ENCODE measurements around the gene VWA2. TPM values are rescaled to one million over a fixed set of nuclear protein-coding genes. Genes with fewer than 3 reads are reported as not detected.

Gene VWA2
- total RNA-seq, 1 experiment from 2014 or later, result 1.6 TPM

GRCh38 chr10:114285961-114286441 lies 46.9 kb downstream of the VWA2 start:
- H3K36me3 Mint-ChIP-seq (ENCODE audit: insufficient read depth in 1 of 3, low read depth in 3 of 3), result no peaks in the 10 kb centered on the region
- no peak overlapping the region for H2AFZ ChIP-seq (ENCODE audit: low read length)
- H3T11ph ChIP-seq (ENCODE audit: low read length), result no peak overlapping the region
- H3K9ac ChIP-seq (ENCODE audit: extremely low read depth, insufficient read length, low read length), result no peak overlapping the region
- no peak overlapping the region for H2BK15ac ChIP-seq (ENCODE audit: low read depth, low read length)
- no peak overlapping the region for H4K5ac ChIP-seq (ENCODE audit: insufficient read length, low read depth, low read length)
- H2BK12ac ChIP-seq (ENCODE audit: insufficient read length, low read depth, low read length), result no peak overlapping the region
- H4K91ac ChIP-seq (ENCODE audit: insufficient read length, low read depth, low read length), result no peak overlapping the region
- H3K9me3 ChIP-seq (ENCODE audit: control insufficient read depth, low read depth, low read length), result no peaks in the 10 kb centered on the region
- no peaks in the 10 kb centered on the region for H3K27me3 ChIP-seq (ENCODE audit: insufficient read depth, low read length)
- no peak overlapping the region for H2BK120ac ChIP-seq (ENCODE audit: low read depth, low read length, poor library complexity, severe bottlenecking)
- no peaks in the 10 kb centered on the region for H4K20me1 ChIP-seq (ENCODE audit: control insufficient read depth, insufficient read depth, insufficient read length)
- H2BK20ac ChIP-seq (ENCODE audit: low read depth, low read length, poor library complexity, severe bottlenecking), result no peak overlapping the region
- no peaks in the 10 kb centered on the region for H3K23me2 ChIP-seq (ENCODE audit: insufficient read length, low read depth, low read length, poor library complexity, severe bottlenecking)
- no peak overlapping the region for H3K14ac ChIP-seq (ENCODE audit: insufficient read depth, low read length)
- H3K27ac ChIP-seq (ENCODE audit: insufficient read length, low read depth, low read length), result no peak overlapping the region
- no peaks in the 10 kb centered on the region for H3K79me1 ChIP-seq (ENCODE audit: insufficient read depth, low read depth, low read length, poor library complexity, severe bottlenecking)
- no peak overlapping the region for H4K8ac ChIP-seq (replicated peaks; ENCODE audit: insufficient read length, low read depth, low read length)
- H3K27ac Mint-ChIP-seq, result no peak overlapping the region
- H3K4me2 ChIP-seq (ENCODE audit: insufficient read depth, insufficient read length, low read length), result no peak overlapping the region
- H3K9me3 Mint-ChIP-seq, result no peaks in the 10 kb centered on the region; a peak in 1 of 5 replicates
- no peak overlapping the region for H3K23ac ChIP-seq (ENCODE audit: insufficient read length, low read depth, low read length)
- no peak overlapping the region for H3K56ac ChIP-seq (ENCODE audit: insufficient read length, low read depth, low read length)
- no peak overlapping the region for H3K4me3 Mint-ChIP-seq
- H3K4me1 Mint-ChIP-seq, result no peaks in the 10 kb centered on the region
- no peak overlapping the region for H2AK5ac ChIP-seq (ENCODE audit: insufficient read length, low read length)
- no peaks in the 10 kb centered on the region for H3K4me1 ChIP-seq (ENCODE audit: insufficient read depth, low read length)
- DNase-seq, result peak; percentile 39
- H3K18ac ChIP-seq (ENCODE audit: insufficient read length, low read depth, low read length), result no peak overlapping the region
- H3K4ac ChIP-seq (ENCODE audit: low read depth, low read length), result no peak overlapping the region
- TF ChIP-seq, protein P1, sequence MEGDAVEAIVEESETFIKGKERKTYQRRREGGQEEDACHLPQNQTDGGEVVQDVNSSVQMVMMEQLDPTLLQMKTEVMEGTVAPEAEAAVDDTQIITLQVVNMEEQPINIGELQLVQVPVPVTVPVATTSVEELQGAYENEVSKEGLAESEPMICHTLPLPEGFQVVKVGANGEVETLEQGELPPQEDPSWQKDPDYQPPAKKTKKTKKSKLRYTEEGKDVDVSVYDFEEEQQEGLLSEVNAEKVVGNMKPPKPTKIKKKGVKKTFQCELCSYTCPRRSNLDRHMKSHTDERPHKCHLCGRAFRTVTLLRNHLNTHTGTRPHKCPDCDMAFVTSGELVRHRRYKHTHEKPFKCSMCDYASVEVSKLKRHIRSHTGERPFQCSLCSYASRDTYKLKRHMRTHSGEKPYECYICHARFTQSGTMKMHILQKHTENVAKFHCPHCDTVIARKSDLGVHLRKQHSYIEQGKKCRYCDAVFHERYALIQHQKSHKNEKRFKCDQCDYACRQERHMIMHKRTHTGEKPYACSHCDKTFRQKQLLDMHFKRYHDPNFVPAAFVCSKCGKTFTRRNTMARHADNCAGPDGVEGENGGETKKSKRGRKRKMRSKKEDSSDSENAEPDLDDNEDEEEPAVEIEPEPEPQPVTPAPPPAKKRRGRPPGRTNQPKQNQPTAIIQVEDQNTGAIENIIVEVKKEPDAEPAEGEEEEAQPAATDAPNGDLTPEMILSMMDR (conservative IDR thresholded peaks at IDR 0.05), result no peak
- WGBS (ENCODE audit: extremely low coverage, insufficient read length, low lambda C conversion rate), result no CpG with 5 or more reads among the region's 31 CpGs
- H3K79me2 ChIP-seq (ENCODE audit: insufficient read depth, low read length), result no peaks in the 10 kb centered on the region
- no peaks in the 10 kb centered on the region; the same call in 1 of the 2 replicates for H3K27me3 Mint-ChIP-seq (ENCODE audit: low read depth)
- no peak overlapping the region for H2BK5ac ChIP-seq (ENCODE audit: insufficient read length, low read length)
